ENCODE results near the gene HAT1. TPM values are rescaled to one million over a fixed set of nuclear protein-coding genes. Genes with fewer than 3 reads are reported as not detected.

HAT1 gene
- total RNA-seq, 1 donor from 2014 or later = 41.2 TPM

GRCh38 chr2:171902840-171903420, 19.3 kb upstream of the HAT1 start:
- Mint-ChIP-seq H3K27ac (no peak overlapping the region), H3K9me3 (ENCODE audit: low read depth) (no peaks in the 10 kb centered on the region), H3K36me3 (ENCODE audit: insufficient read depth) (no peaks in the 10 kb centered on the region), H3K4me3 (ENCODE audit: low read depth) (no peak overlapping the region), H3K4me1 (ENCODE audit: low read depth) (peaks cover 13% of the 10 kb centered on the region), H3K27me3 (peaks cover 27% of the 10 kb centered on the region)
- DNase-seq (ENCODE audit: low spot score, unreplicated experiment) = no peak
- TF ChIP-seq CTCF (IDR thresholded peaks at IDR 0.05; ENCODE audit: unreplicated experiment) = no peak

DNA sequence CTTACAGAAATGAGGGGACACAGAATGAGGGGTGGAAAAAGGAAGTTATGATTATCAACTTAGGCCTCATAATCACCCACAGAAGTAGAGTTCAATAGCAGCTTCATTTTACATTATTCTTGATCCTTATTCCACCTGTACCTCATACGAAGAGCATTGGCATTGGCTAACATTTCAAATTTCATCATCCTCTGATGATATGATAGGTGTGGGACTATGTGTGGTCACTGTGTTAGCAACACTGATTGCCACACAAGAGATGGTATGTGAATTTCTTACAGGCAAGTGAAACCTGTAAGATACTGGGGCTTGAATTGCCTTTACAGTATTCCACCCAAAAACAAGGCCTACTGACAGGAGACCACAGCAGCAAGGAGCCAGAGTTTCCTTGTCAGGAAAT, 14.0 kb upstream of the HAT1 start:
- Mint-ChIP-seq H3K4me3 (ENCODE audit: low read depth) (no peak overlapping the region), H3K27ac (no peak overlapping the region), H3K9me3 (ENCODE audit: low read depth) (peaks cover 5% of the 10 kb centered on the region), H3K27me3 (peaks cover 46% of the 10 kb centered on the region), H3K36me3 (ENCODE audit: insufficient read depth) (no peaks in the 10 kb centered on the region), H3K4me1 (ENCODE audit: low read depth) (peaks cover 16% of the 10 kb centered on the region)
- no peak for TF ChIP-seq CTCF (IDR thresholded peaks at IDR 0.05; ENCODE audit: unreplicated experiment)
- DNase-seq (ENCODE audit: low spot score, unreplicated experiment) = no peak

GRCh38 chr2:171909266-171909665, 13.0 kb upstream of the HAT1 start:
- Mint-ChIP-seq H3K27me3 (peaks cover 49% of the 10 kb centered on the region), H3K36me3 (ENCODE audit: insufficient read depth) (no peaks in the 10 kb centered on the region), H3K4me1 (ENCODE audit: low read depth) (peaks cover 20% of the 10 kb centered on the region), H3K9me3 (ENCODE audit: low read depth) (peaks cover 5% of the 10 kb centered on the region), H3K27ac (no peak overlapping the region), H3K4me3 (ENCODE audit: low read depth) (no peak overlapping the region)
- DNase-seq (ENCODE audit: low spot score, unreplicated experiment) = no peak
- no peak for TF ChIP-seq CTCF (IDR thresholded peaks at IDR 0.05; ENCODE audit: unreplicated experiment)

DNA sequence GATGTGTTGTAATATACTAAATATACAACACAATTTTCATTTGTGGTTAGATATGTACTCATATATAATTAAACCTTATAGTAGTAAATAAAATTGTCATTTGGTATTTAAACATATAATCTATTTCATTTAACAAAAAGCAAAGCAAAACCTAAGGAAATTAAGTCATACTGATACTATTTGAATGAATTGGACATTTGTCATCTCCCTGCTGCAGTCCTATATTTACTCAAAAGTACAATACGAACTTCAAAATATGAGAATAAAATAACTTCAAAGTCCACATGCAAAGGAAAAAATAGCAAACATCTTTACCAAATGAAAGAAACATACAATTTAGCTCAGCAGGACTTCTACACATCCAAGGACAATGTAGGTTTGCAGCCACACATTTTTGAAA, 11.8 kb upstream of the HAT1 start:
- no peak for DNase-seq (ENCODE audit: low spot score, unreplicated experiment)
- no peak overlapping the region for H3K4me3 Mint-ChIP-seq (ENCODE audit: low read depth)
- H3K9me3 Mint-ChIP-seq (ENCODE audit: low read depth) = peaks cover 5% of the 10 kb centered on the region
- no peak overlapping the region for H3K27ac Mint-ChIP-seq
- H3K27me3 Mint-ChIP-seq = peaks cover 52% of the 10 kb centered on the region
- no peaks in the 10 kb centered on the region for H3K36me3 Mint-ChIP-seq (ENCODE audit: insufficient read depth)
- peaks cover 15% of the 10 kb centered on the region for H3K4me1 Mint-ChIP-seq (ENCODE audit: low read depth)
- no peak for TF ChIP-seq CTCF (IDR thresholded peaks at IDR 0.05; ENCODE audit: unreplicated experiment)

DNA sequence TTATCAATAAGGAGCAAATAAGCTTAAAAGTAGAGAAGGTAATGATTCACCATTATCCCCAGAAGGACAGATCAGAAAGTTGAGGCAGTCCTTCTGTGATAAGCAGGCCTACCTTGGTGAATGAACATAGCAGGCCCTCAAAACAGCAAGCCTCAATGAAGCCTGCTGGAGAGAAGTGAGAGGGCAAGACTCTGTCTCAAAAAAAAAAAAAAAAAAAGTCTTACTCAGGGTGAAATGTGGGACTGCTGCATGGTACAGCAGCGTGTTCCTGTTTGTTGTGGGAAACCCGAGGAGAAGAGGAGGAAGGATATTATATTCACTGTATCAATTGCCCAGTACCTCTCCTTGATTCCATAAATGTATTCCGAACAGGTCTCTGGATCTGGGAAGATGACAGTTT, 8.7 kb upstream of the HAT1 start:
- Mint-ChIP-seq H3K27me3 (peaks cover 41% of the 10 kb centered on the region), H3K27ac (no peak overlapping the region), H3K36me3 (ENCODE audit: insufficient read depth) (no peaks in the 10 kb centered on the region), H3K9me3 (ENCODE audit: low read depth) (peaks cover 5% of the 10 kb centered on the region), H3K4me3 (ENCODE audit: low read depth) (no peak overlapping the region), H3K4me1 (ENCODE audit: low read depth) (peaks cover 13% of the 10 kb centered on the region)
- TF ChIP-seq CTCF (IDR thresholded peaks at IDR 0.05; ENCODE audit: unreplicated experiment) = no peak
- DNase-seq (ENCODE audit: low spot score, unreplicated experiment) = no peak
